Heart left ventricle (tissue), 13 donors: Measurements from ENCODE around the gene CDC42.

Experiments
- CTCF ChIP-seq, 12 donors: fragments of 200-600 bp; sonication (generic) in 4 of 12; IDR thresholded peaks; one replicate each; pipeline versions ENCODE4 v1.5.0 to v1.8.0; 2018 to 2022; ENCODE audit warnings: antibody characterized with exemption in 12 of 12, mild to moderate bottlenecking in 5 of 12
- POLR2A ChIP-seq, 2 donors: fragments of 450-650 bp; IDR thresholded peaks; one replicate each; pipeline ENCODE4 v1.6.1; 2017; ENCODE audit warnings: antibody characterized with exemption in 2 of 2, mild to moderate bottlenecking in 2 of 2, moderate library complexity in 2 of 2
- donor health status: ischemic (EF 13 %, LVEDD 7.1; RV severe dilation, severe dysfunction).
- donor health status: DM: no; HTN: yes; CAD: no.
- donor health status: DM: no; HTN: no; CAD: no.
- donor health status: ischemic (EF 25% LVEDD 6.9; RV normal size, moderate dysfunction).
- donor health status: ischemic (EF 25% LVEDD 5.7; RV mildly dilated, moderate dysfunction).
- donor health status: ischemic (EF 35%, LVEDD 5.7; RV mildly dilated, moderate dysfunction).
- donor health status: nonischemic (EF 11% LVEDD 7.7; RV severe dilation, severe dysfunction).
- donor health status: DM: yes; HTN: yes; CAD: no.
- donor health status: PGD.
- donor health status: ischemic (EF 29% LVEDD 5.4; RV normal size, mild dysfunction).
- donor health status: nonischemic (EF 23%, LVEDD 6.1; RV moderate dilation, normal function).

GRCh38 chr1:22093513-22093912, 41.0 kb downstream of the CDC42 start:
- TF ChIP-seq CTCF (IDR thresholded peaks at IDR 0.05) (no peak), POLR2A (IDR thresholded peaks at IDR 0.05) (no peak)
